HCT116 (cell line): Measurements from ENCODE around the gene TTYH2. TPM values are rescaled to one million over a fixed set of nuclear protein-coding genes. Genes with fewer than 3 reads are reported as not detected.

Experiments
- ATAC-seq: fragments of 200-7000 bp; cut with Tn5 transposase; 2 replicates; pipeline ENCODE4 v1.9.1; 2020; ENCODE audit warnings: mild to moderate bottlenecking, moderate library complexity
- BruUV-seq: library from RNA; stranded (reverse); fragments of 400-500 nt; replicated peaks from 2 replicates; lab custom pipeline; 2021; lab: Mats Ljungman, UMichigan
- CTCF ChIA-PET: fragments of 300-600 bp; sonication (Branson Sonifier 250); formaldehyde crosslinking; loops from one replicate; lab custom pipeline; 2021; ENCODE audit warnings: antibody characterized with exemption; lab: Charles Lee
- POLR2A ChIA-PET: fragments of 300-600, 350-600 bp; sonication (Branson Sonifier 250); formaldehyde crosslinking; loops from one replicate; lab custom pipeline; 2021; ENCODE audit warnings: antibody characterized with exemption; lab: Charles Lee
- RAD21 ChIA-PET, 2 experiments: fragments of 300-600 bp; sonication (Branson Sonifier 250); formaldehyde crosslinking; loops; one replicate each; lab custom pipeline; 2023; ENCODE audit warnings: low total read pairs in 2 of 2; ENCODE audit not compliant: uncharacterized antibody in 2 of 2, unreplicated experiment in 2 of 2, low non-redundant PET in 1 of 2; lab: Charles Lee
- DNase-seq: peaks from one replicate; pipeline ENCODE4 v3.0.0-alpha.2; 2010; ENCODE audit warnings: low read depth, low spot score
- H2AFZ ChIP-seq: fragments of 200-600 bp; shearing (Covaris generic), sonication (generic); 2 replicates; pipeline ENCODE4 v1.6.1; 2017; ENCODE audit warnings: low read depth, mixed run types, mixed read lengths, antibody characterized with exemption, low read length; ENCODE audit not compliant: poor library complexity, severe bottlenecking
- H3K27ac ChIP-seq: 2 replicates; pipeline ENCODE4 v1.5.1; 2012; ENCODE audit warnings: low read depth, low read length
- H3K27me3 ChIP-seq: fragments of 200-600 bp; sonication (generic); 2 replicates; pipeline ENCODE4 v1.6.1; 2016; ENCODE audit warnings: mixed run types, low read length, mixed read lengths; ENCODE audit not compliant: insufficient read depth
- H3K36me3 ChIP-seq, 2 experiments: fragments of 200-500 bp in 1 of 2; fragments of 200-600 bp in 1 of 2; sonication (Bioruptor generic) in 1 of 2; sonication (generic) in 1 of 2; 2 replicates each; pipeline versions ENCODE4 v1.5.1 to v1.6.1; 2014 to 2016; ENCODE audit warnings: low read length in 2 of 2, inconsistent platforms in 1 of 2, mixed read lengths in 1 of 2, mixed run types in 1 of 2; ENCODE audit not compliant: insufficient read depth in 2 of 2, control insufficient read depth in 1 of 2
- H3K4me1 ChIP-seq, 2 experiments: fragments of 200-600 bp in 1 of 2; sonication (generic) in 1 of 2; 2 replicates each; pipeline versions ENCODE4 v1.5.1 to v1.6.1; 2012 to 2017; ENCODE audit warnings: low read length in 2 of 2, inconsistent platforms in 1 of 2, mild to moderate bottlenecking in 1 of 2, mixed read lengths in 1 of 2, mixed run types in 1 of 2, moderate library complexity in 1 of 2; ENCODE audit not compliant: insufficient read depth in 2 of 2, control insufficient read depth in 1 of 2
- H3K4me2 ChIP-seq: fragments of 200-600 bp; sonication (generic); 2 replicates; pipeline ENCODE4 v1.6.1; 2017; ENCODE audit warnings: mixed run types, low read length, mixed read lengths
- H3K4me3 ChIP-seq, 2 experiments: fragments of 200-600 bp in 1 of 2; sonication (generic) in 1 of 2; replicated peaks in 1 of 2; 2 replicates each; pipeline ENCODE4 v1.5.1; 2011 to 2016; ENCODE audit warnings: low read length in 2 of 2, control low read depth in 1 of 2, low read depth in 1 of 2, mild to moderate bottlenecking in 1 of 2, mixed read lengths in 1 of 2, mixed run types in 1 of 2
- H3K79me2 ChIP-seq: fragments of 200-600 bp; sonication (generic); 2 replicates; pipeline ENCODE4 v1.6.1; 2017; ENCODE audit warnings: mild to moderate bottlenecking, mixed run types, low read length, moderate library complexity, mixed read lengths; ENCODE audit not compliant: insufficient read depth
- H3K9ac ChIP-seq: fragments of 200-600 bp; sonication (generic); 2 replicates; pipeline ENCODE4 v1.6.1; 2016; ENCODE audit warnings: low read length, mixed read lengths
- H3K9me2 ChIP-seq: fragments of 200-600 bp; sonication (generic), shearing (Covaris generic); 2 replicates; pipeline ENCODE4 v1.6.1; 2017; ENCODE audit warnings: mixed run types, mild to moderate bottlenecking, moderate library complexity; ENCODE audit not compliant: insufficient read depth
- H3K9me3 ChIP-seq, 2 experiments: fragments of 200-500 bp in 1 of 2; fragments of 200-600 bp in 1 of 2; sonication (Bioruptor generic) in 1 of 2; sonication (generic) in 1 of 2; 2 replicates each; pipeline ENCODE4 v1.6.1; 2014 to 2017; ENCODE audit warnings: low read length in 2 of 2, mixed read lengths in 2 of 2, inconsistent platforms in 1 of 2, low read depth in 1 of 2, mild to moderate bottlenecking in 1 of 2, mixed run types in 1 of 2, moderate library complexity in 1 of 2; ENCODE audit not compliant: control insufficient read depth in 1 of 2, insufficient read depth in 1 of 2
- H4K20me1 ChIP-seq: fragments of 200-600 bp; sonication (generic), shearing (Covaris generic); 2 replicates; pipeline ENCODE4 v1.6.1; 2017; ENCODE audit warnings: mixed run types, mild to moderate bottlenecking, moderate library complexity; ENCODE audit not compliant: insufficient read depth
- ATF3 ChIP-seq: IDR thresholded peaks from 2 replicates; pipeline ENCODE4 v1.6.1; 2012
- CBX3 ChIP-seq: IDR thresholded peaks from 2 replicates; pipeline ENCODE4 v1.6.1; 2012; ENCODE audit warnings: low read depth
- ELF1 ChIP-seq: IDR thresholded peaks from 2 replicates; pipeline ENCODE4 v1.6.1; 2012; ENCODE audit warnings: low read depth, borderline replicate concordance
- EZH2 ChIP-seq: fragments of 200-600 bp; sonication (generic); IDR thresholded peaks from 2 replicates; pipeline ENCODE4 v1.6.1; 2017; ENCODE audit warnings: antibody characterized with exemption, mixed run types
- EZH2phosphoT487 ChIP-seq: fragments of 200-600 bp; IDR thresholded peaks from 2 replicates; pipeline ENCODE4 v1.6.1; 2018; ENCODE audit warnings: antibody characterized with exemption, borderline replicate concordance
- FOSL1 ChIP-seq: IDR thresholded peaks from 2 replicates; pipeline ENCODE4 v1.6.1; 2012; ENCODE audit warnings: low read depth
- JUND ChIP-seq: IDR thresholded peaks from 2 replicates; pipeline ENCODE4 v1.6.1; 2012
- MAX ChIP-seq: IDR thresholded peaks from 2 replicates; pipeline ENCODE4 v1.6.1; 2012
- POLR2AphosphoS5 ChIP-seq: IDR thresholded peaks from 2 replicates; pipeline ENCODE4 v1.6.1; 2011; ENCODE audit warnings: mild to moderate bottlenecking, low read depth, low read length, moderate library complexity
- RAD21 ChIP-seq: IDR thresholded peaks from 2 replicates; pipeline ENCODE4 v1.6.1; 2012; ENCODE audit warnings: low read depth, mild to moderate bottlenecking
- SP1 ChIP-seq: IDR thresholded peaks from 2 replicates; pipeline ENCODE4 v1.6.1; 2012; ENCODE audit warnings: low read depth
- TCF7L2 ChIP-seq: IDR thresholded peaks from 2 replicates; pipeline ENCODE4 v1.7.0; 2011; ENCODE audit warnings: borderline replicate concordance, inconsistent platforms; ENCODE audit not compliant: insufficient read depth, insufficient read length; ENCODE audit errors: extremely low read depth
- YY1 ChIP-seq: IDR thresholded peaks from 2 replicates; pipeline ENCODE4 v1.6.1; 2011; ENCODE audit warnings: low read length, low read depth, moderate library complexity, mild to moderate bottlenecking; ENCODE audit not compliant: insufficient replicate concordance; ENCODE audit errors: extremely low read depth
- ZBTB33 ChIP-seq: IDR thresholded peaks from 2 replicates; pipeline ENCODE4 v1.6.1; 2011; ENCODE audit warnings: mild to moderate bottlenecking, low read length, moderate library complexity; ENCODE audit not compliant: insufficient replicate concordance; ENCODE audit errors: extremely low read depth
- ZFX ChIP-seq: fragments of 450-650 bp; IDR thresholded peaks from 2 replicates; pipeline ENCODE4 v1.6.1; 2017
- intact Hi-C: fragments of 100-400 bp; cut with micrococcal nuclease; formaldehyde crosslinking; loops from 2 replicates; pipeline ENCODE4 v1.10.0; 2022
- total RNA-seq: library from RNA; stranded (reverse); gene quantifications from one replicate; pipeline ENCODE4 v1.2.1, GENCODE V29; 2021; ENCODE audit not compliant: unreplicated experiment
- TF ChIP-seq, protein P1 (sequence below): IDR thresholded peaks from 2 replicates; pipeline ENCODE4 v1.6.1; 2012; ENCODE audit warnings: low read depth

Gene TTYH2
- total RNA-seq, 1 experiment from 2014 or later: 10.8 TPM

DNA sequence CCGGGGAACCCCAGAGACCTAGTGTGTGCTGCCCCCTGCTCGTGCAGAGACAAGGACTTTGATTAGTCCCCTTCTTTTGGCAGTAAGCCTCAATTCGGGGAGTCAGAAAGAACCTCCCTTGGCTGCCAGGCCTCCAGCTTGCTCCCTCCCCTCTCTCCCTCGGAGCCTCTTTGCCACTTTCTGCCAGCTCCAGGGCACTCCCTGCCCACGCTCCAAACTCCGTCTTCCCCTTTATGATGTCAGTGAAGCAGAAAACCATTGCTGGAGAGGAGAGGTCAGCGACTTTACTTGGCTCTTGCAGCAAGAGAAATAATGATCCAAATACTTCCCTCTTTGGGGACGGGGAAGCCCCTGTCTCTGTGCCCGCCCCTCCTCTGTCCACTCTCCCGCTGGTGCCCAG, 28.1 kb downstream of the TTYH2 start:
- H3K27me3 ChIP-seq: no peaks in the 10 kb centered on the region
- H3K36me3 ChIP-seq: no peaks in the 10 kb centered on the region; a peak in 1 of 4 replicates
- H3K9ac ChIP-seq: no peak overlapping the region
- no peaks in the 10 kb centered on the region for H3K4me1 ChIP-seq
- no peak for TF ChIP-seq SP1
- no peak for TF ChIP-seq POLR2AphosphoS5
- TF ChIP-seq CBX3: no peak
- no peak for TF ChIP-seq YY1
- no peak for TF ChIP-seq ZBTB33
- TF ChIP-seq, protein P1, sequence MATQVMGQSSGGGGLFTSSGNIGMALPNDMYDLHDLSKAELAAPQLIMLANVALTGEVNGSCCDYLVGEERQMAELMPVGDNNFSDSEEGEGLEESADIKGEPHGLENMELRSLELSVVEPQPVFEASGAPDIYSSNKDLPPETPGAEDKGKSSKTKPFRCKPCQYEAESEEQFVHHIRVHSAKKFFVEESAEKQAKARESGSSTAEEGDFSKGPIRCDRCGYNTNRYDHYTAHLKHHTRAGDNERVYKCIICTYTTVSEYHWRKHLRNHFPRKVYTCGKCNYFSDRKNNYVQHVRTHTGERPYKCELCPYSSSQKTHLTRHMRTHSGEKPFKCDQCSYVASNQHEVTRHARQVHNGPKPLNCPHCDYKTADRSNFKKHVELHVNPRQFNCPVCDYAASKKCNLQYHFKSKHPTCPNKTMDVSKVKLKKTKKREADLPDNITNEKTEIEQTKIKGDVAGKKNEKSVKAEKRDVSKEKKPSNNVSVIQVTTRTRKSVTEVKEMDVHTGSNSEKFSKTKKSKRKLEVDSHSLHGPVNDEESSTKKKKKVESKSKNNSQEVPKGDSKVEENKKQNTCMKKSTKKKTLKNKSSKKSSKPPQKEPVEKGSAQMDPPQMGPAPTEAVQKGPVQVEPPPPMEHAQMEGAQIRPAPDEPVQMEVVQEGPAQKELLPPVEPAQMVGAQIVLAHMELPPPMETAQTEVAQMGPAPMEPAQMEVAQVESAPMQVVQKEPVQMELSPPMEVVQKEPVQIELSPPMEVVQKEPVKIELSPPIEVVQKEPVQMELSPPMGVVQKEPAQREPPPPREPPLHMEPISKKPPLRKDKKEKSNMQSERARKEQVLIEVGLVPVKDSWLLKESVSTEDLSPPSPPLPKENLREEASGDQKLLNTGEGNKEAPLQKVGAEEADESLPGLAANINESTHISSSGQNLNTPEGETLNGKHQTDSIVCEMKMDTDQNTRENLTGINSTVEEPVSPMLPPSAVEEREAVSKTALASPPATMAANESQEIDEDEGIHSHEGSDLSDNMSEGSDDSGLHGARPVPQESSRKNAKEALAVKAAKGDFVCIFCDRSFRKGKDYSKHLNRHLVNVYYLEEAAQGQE: no peak
- TF ChIP-seq MAX: no peak
- TF ChIP-seq EZH2: no peak
- TF ChIP-seq TCF7L2: no peak
- no peak for TF ChIP-seq ELF1
- TF ChIP-seq ZFX: no peak
- TF ChIP-seq RAD21: no peak
- TF ChIP-seq EZH2phosphoT487: no peak
- no peak for TF ChIP-seq JUND
- TF ChIP-seq ATF3: no peak
- no peak for TF ChIP-seq FOSL1
- TF ChIP-seq, all 23 proteins: peak for 0
- ATAC-seq: no peak
- DNase-seq: no peak
- ChIA-PET CTCF (no interaction called here), POLR2A (no interaction called here), RAD21 (no interaction called here)
- intact Hi-C loops: no loop called here
- Histone ChIP-seq H3K4me3 (no peak overlapping the region), H3K79me2 (no peaks in the 10 kb centered on the region), H3K27ac (no peak overlapping the region), H3K9me3 (no peaks in the 10 kb centered on the region), H3K9me2 (no peaks in the 10 kb centered on the region), H3K4me2 (no peak overlapping the region), H2AFZ (no peak overlapping the region), H4K20me1 (no peaks in the 10 kb centered on the region)
- BruUV-seq: no TSS peak
